Measurements from ENCODE around the gene RASL12.

Gene RASL12

DNA sequence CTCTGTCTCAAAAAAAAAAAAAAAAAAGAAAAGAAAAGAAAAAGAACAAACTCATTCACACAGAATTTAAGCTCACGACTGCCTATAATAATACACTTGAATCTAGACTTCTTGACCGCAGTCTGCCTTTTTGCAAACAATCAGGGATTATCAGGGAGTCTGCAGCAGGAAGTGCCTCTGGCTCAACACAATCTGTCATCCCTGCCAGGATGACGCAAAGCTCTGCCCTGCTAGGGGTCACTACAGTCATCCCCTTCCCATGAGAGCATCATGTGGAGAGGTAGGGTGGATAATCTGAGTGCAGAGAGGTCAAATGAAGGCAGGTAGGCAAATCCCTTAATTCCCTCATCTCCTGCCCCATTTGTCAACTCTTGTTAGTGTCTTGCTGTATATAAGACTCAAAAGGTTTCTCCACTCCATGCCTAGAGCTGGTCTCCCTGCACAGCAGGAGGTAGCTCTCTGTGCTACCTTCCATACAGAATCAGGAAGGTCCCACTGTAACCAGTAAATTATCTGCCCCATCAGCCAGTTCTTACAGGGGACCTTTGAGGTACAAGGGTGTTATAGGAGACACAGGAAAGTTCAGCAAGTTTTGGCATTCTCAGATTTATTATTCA, 43.0 kb upstream of the RASL12 start:
- H4K20me1 ChIP-seq (ENCODE audit: insufficient read depth, low read length, poor library complexity, severe bottlenecking): no peaks in the 10 kb centered on the region
- H3K4me3 ChIP-seq (ENCODE audit: low read length, poor library complexity, severe bottlenecking): no peak overlapping the region
- no peak overlapping the region for H2AFZ ChIP-seq (ENCODE audit: low read length)
- no peaks in the 10 kb centered on the region for H3K9me2 ChIP-seq (replicated peaks; ENCODE audit: low read depth, low read length)
- H3K79me2 ChIP-seq (ENCODE audit: insufficient read depth, low read length): no peaks in the 10 kb centered on the region
- TF ChIP-seq EZH2phosphoT487 (IDR thresholded peaks at IDR 0.05; ENCODE audit: borderline replicate concordance): no peak
- TF ChIP-seq, protein P1, sequence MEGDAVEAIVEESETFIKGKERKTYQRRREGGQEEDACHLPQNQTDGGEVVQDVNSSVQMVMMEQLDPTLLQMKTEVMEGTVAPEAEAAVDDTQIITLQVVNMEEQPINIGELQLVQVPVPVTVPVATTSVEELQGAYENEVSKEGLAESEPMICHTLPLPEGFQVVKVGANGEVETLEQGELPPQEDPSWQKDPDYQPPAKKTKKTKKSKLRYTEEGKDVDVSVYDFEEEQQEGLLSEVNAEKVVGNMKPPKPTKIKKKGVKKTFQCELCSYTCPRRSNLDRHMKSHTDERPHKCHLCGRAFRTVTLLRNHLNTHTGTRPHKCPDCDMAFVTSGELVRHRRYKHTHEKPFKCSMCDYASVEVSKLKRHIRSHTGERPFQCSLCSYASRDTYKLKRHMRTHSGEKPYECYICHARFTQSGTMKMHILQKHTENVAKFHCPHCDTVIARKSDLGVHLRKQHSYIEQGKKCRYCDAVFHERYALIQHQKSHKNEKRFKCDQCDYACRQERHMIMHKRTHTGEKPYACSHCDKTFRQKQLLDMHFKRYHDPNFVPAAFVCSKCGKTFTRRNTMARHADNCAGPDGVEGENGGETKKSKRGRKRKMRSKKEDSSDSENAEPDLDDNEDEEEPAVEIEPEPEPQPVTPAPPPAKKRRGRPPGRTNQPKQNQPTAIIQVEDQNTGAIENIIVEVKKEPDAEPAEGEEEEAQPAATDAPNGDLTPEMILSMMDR (conservative IDR thresholded peaks at IDR 0.05; ENCODE audit: low read length): no peak
- no peaks in the 10 kb centered on the region for H3K4me1 ChIP-seq (ENCODE audit: insufficient read depth, low read length, poor library complexity, severe bottlenecking)
- no peaks in the 10 kb centered on the region for H3K9me3 ChIP-seq (ENCODE audit: insufficient read depth, low read depth, low read length)
- H3K36me3 ChIP-seq (ENCODE audit: insufficient read depth, low read length): peaks cover 28% of the 10 kb centered on the region; the same call in 1 of the 2 replicates
- H3K9ac ChIP-seq (ENCODE audit: low read depth, low read length, poor library complexity, severe bottlenecking): no peak overlapping the region
- H3K27me3 ChIP-seq (ENCODE audit: insufficient read depth, low read length, poor library complexity, severe bottlenecking): no peaks in the 10 kb centered on the region
- H3K4me2 ChIP-seq (ENCODE audit: low read depth, low read length, poor library complexity, severe bottlenecking): no peak overlapping the region
- H3F3A ChIP-seq (ENCODE audit: low read depth): no peaks in the 10 kb centered on the region

DNA sequence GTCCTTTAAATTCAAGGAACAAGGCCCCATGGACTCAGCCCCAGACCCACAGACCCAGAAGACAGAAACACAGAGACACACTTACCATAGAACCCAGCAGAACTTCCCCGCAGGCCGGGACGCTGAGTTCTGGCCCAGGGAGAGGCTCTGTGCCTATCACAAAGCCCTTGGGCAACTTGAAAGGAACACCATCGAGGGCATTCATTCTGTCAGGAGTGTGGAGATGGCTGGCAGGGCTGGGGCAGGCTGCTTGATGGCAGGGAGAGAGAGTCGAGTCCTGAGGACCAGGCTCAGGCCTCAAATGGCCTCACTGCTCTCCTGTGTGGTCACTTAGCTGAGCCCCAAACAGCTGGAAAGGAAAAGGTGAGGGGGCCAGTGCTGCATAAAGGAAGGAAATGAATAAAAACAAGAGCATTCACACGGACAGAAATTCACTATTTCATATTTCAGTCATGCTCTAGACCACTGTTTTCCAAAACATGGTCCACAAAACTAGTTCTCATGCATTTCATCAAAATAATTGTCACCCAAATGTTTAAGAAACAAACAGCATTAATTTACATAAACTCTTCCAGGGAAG, 38.3 kb upstream of the RASL12 start:
- Histone ChIP-seq H3K9me2 (replicated peaks; ENCODE audit: low read depth, low read length) (no peaks in the 10 kb centered on the region), H3K4me3 (ENCODE audit: low read length, poor library complexity, severe bottlenecking) (no peak overlapping the region), H3K36me3 (ENCODE audit: insufficient read depth, low read length) (peaks cover 8% of the 10 kb centered on the region; the same call in 1 of the 2 replicates), H4K20me1 (ENCODE audit: insufficient read depth, low read length, poor library complexity, severe bottlenecking) (no peaks in the 10 kb centered on the region), H3K9me3 (ENCODE audit: insufficient read depth, low read depth, low read length) (no peaks in the 10 kb centered on the region), H3K27me3 (ENCODE audit: insufficient read depth, low read length, poor library complexity, severe bottlenecking) (no peaks in the 10 kb centered on the region), H3K4me1 (ENCODE audit: insufficient read depth, low read length, poor library complexity, severe bottlenecking) (no peaks in the 10 kb centered on the region), H3K9ac (ENCODE audit: low read depth, low read length, poor library complexity, severe bottlenecking) (no peak overlapping the region), H3F3A (ENCODE audit: low read depth) (no peaks in the 10 kb centered on the region), H2AFZ (ENCODE audit: low read length) (no peak overlapping the region), H3K79me2 (ENCODE audit: insufficient read depth, low read length) (no peaks in the 10 kb centered on the region), H3K4me2 (ENCODE audit: low read depth, low read length, poor library complexity, severe bottlenecking) (no peak overlapping the region)
- TF ChIP-seq EZH2phosphoT487 (IDR thresholded peaks at IDR 0.05; ENCODE audit: borderline replicate concordance): no peak
- TF ChIP-seq, protein P1 (conservative IDR thresholded peaks at IDR 0.05; ENCODE audit: low read length): no peak

DNA sequence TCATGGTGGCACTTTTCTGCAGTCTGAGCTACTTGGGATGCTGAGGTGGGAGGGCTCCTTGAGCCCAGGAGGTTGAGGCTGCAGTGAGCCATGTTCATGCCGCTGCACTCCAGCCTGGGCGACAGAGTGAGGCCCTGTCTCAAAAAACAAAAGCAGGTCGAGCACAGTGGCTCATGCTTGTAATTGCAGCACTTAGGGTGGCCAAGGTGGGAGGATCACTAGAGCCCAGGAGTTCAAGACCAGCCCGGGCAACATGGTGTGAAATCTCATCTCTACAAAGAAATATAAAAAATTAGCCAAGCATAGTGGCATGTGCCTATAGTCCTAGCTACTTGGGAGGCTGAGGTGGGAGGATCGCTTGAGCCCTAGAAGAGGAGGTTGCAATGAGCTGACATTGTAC, 37.2 kb upstream of the RASL12 start:
- Histone ChIP-seq H3K4me2 (ENCODE audit: low read depth, low read length, poor library complexity, severe bottlenecking) (no peak overlapping the region), H3K4me3 (ENCODE audit: low read length, poor library complexity, severe bottlenecking) (no peak overlapping the region), H3K79me2 (ENCODE audit: insufficient read depth, low read length) (no peaks in the 10 kb centered on the region), H3K27me3 (ENCODE audit: insufficient read depth, low read length, poor library complexity, severe bottlenecking) (no peaks in the 10 kb centered on the region), H3K4me1 (ENCODE audit: insufficient read depth, low read length, poor library complexity, severe bottlenecking) (no peaks in the 10 kb centered on the region), H4K20me1 (ENCODE audit: insufficient read depth, low read length, poor library complexity, severe bottlenecking) (no peaks in the 10 kb centered on the region), H3K9me2 (replicated peaks; ENCODE audit: low read depth, low read length) (no peaks in the 10 kb centered on the region), H3F3A (ENCODE audit: low read depth) (no peaks in the 10 kb centered on the region), H3K36me3 (ENCODE audit: insufficient read depth, low read length) (peaks cover 8% of the 10 kb centered on the region; the same call in 1 of the 2 replicates), H3K9me3 (ENCODE audit: insufficient read depth, low read depth, low read length) (no peaks in the 10 kb centered on the region), H3K9ac (ENCODE audit: low read depth, low read length, poor library complexity, severe bottlenecking) (no peak overlapping the region), H2AFZ (ENCODE audit: low read length) (no peak overlapping the region)
- TF ChIP-seq, protein P1 (conservative IDR thresholded peaks at IDR 0.05; ENCODE audit: low read length): no peak

Measured in Loucy (cell line).